HCT116 (cell line): Measurements from ENCODE around the gene OGG1. TPM values are rescaled to one million over a fixed set of nuclear protein-coding genes. Genes with fewer than 3 reads are reported as not detected.

Experiments
- ATAC-seq: fragments of 200-7000 bp; cut with Tn5 transposase; 2 replicates; pipeline ENCODE4 v1.9.1; 2020; ENCODE audit warnings: mild to moderate bottlenecking, moderate library complexity
- BruUV-seq: library from RNA; stranded (reverse); fragments of 400-500 nt; replicated peaks from 2 replicates; lab custom pipeline; 2021; lab: Mats Ljungman, UMichigan
- CTCF ChIA-PET: fragments of 300-600 bp; sonication (Branson Sonifier 250); formaldehyde crosslinking; loops from one replicate; lab custom pipeline; 2021; ENCODE audit warnings: antibody characterized with exemption; lab: Charles Lee
- POLR2A ChIA-PET: fragments of 300-600, 350-600 bp; sonication (Branson Sonifier 250); formaldehyde crosslinking; loops from one replicate; lab custom pipeline; 2021; ENCODE audit warnings: antibody characterized with exemption; lab: Charles Lee
- RAD21 ChIA-PET, 2 experiments: fragments of 300-600 bp; sonication (Branson Sonifier 250); formaldehyde crosslinking; loops; one replicate each; lab custom pipeline; 2023; ENCODE audit warnings: low total read pairs in 2 of 2; ENCODE audit not compliant: uncharacterized antibody in 2 of 2, unreplicated experiment in 2 of 2, low non-redundant PET in 1 of 2; lab: Charles Lee
- DNase-seq: peaks from one replicate; pipeline ENCODE4 v3.0.0-alpha.2; 2010; ENCODE audit warnings: low read depth, low spot score
- H2AFZ ChIP-seq: fragments of 200-600 bp; shearing (Covaris generic), sonication (generic); 2 replicates; pipeline ENCODE4 v1.6.1; 2017; ENCODE audit warnings: low read depth, mixed run types, mixed read lengths, antibody characterized with exemption, low read length; ENCODE audit not compliant: poor library complexity, severe bottlenecking
- H3K27ac ChIP-seq: 2 replicates; pipeline ENCODE4 v1.5.1; 2012; ENCODE audit warnings: low read depth, low read length
- H3K27me3 ChIP-seq: fragments of 200-600 bp; sonication (generic); 2 replicates; pipeline ENCODE4 v1.6.1; 2016; ENCODE audit warnings: mixed run types, low read length, mixed read lengths; ENCODE audit not compliant: insufficient read depth
- H3K36me3 ChIP-seq, 2 experiments: fragments of 200-500 bp in 1 of 2; fragments of 200-600 bp in 1 of 2; sonication (Bioruptor generic) in 1 of 2; sonication (generic) in 1 of 2; 2 replicates each; pipeline versions ENCODE4 v1.5.1 to v1.6.1; 2014 to 2016; ENCODE audit warnings: low read length in 2 of 2, inconsistent platforms in 1 of 2, mixed read lengths in 1 of 2, mixed run types in 1 of 2; ENCODE audit not compliant: insufficient read depth in 2 of 2, control insufficient read depth in 1 of 2
- H3K4me1 ChIP-seq, 2 experiments: fragments of 200-600 bp in 1 of 2; sonication (generic) in 1 of 2; 2 replicates each; pipeline versions ENCODE4 v1.5.1 to v1.6.1; 2012 to 2017; ENCODE audit warnings: low read length in 2 of 2, inconsistent platforms in 1 of 2, mild to moderate bottlenecking in 1 of 2, mixed read lengths in 1 of 2, mixed run types in 1 of 2, moderate library complexity in 1 of 2; ENCODE audit not compliant: insufficient read depth in 2 of 2, control insufficient read depth in 1 of 2
- H3K4me2 ChIP-seq: fragments of 200-600 bp; sonication (generic); 2 replicates; pipeline ENCODE4 v1.6.1; 2017; ENCODE audit warnings: mixed run types, low read length, mixed read lengths
- H3K4me3 ChIP-seq, 2 experiments: fragments of 200-600 bp in 1 of 2; sonication (generic) in 1 of 2; replicated peaks in 1 of 2; 2 replicates each; pipeline ENCODE4 v1.5.1; 2011 to 2016; ENCODE audit warnings: low read length in 2 of 2, control low read depth in 1 of 2, low read depth in 1 of 2, mild to moderate bottlenecking in 1 of 2, mixed read lengths in 1 of 2, mixed run types in 1 of 2
- H3K79me2 ChIP-seq: fragments of 200-600 bp; sonication (generic); 2 replicates; pipeline ENCODE4 v1.6.1; 2017; ENCODE audit warnings: mild to moderate bottlenecking, mixed run types, low read length, moderate library complexity, mixed read lengths; ENCODE audit not compliant: insufficient read depth
- H3K9ac ChIP-seq: fragments of 200-600 bp; sonication (generic); 2 replicates; pipeline ENCODE4 v1.6.1; 2016; ENCODE audit warnings: low read length, mixed read lengths
- H3K9me2 ChIP-seq: fragments of 200-600 bp; sonication (generic), shearing (Covaris generic); 2 replicates; pipeline ENCODE4 v1.6.1; 2017; ENCODE audit warnings: mixed run types, mild to moderate bottlenecking, moderate library complexity; ENCODE audit not compliant: insufficient read depth
- H3K9me3 ChIP-seq, 2 experiments: fragments of 200-500 bp in 1 of 2; fragments of 200-600 bp in 1 of 2; sonication (Bioruptor generic) in 1 of 2; sonication (generic) in 1 of 2; 2 replicates each; pipeline ENCODE4 v1.6.1; 2014 to 2017; ENCODE audit warnings: low read length in 2 of 2, mixed read lengths in 2 of 2, inconsistent platforms in 1 of 2, low read depth in 1 of 2, mild to moderate bottlenecking in 1 of 2, mixed run types in 1 of 2, moderate library complexity in 1 of 2; ENCODE audit not compliant: control insufficient read depth in 1 of 2, insufficient read depth in 1 of 2
- H4K20me1 ChIP-seq: fragments of 200-600 bp; sonication (generic), shearing (Covaris generic); 2 replicates; pipeline ENCODE4 v1.6.1; 2017; ENCODE audit warnings: mixed run types, mild to moderate bottlenecking, moderate library complexity; ENCODE audit not compliant: insufficient read depth
- CBX3 ChIP-seq: IDR thresholded peaks from 2 replicates; pipeline ENCODE4 v1.6.1; 2012; ENCODE audit warnings: low read depth
- CEBPB ChIP-seq: IDR thresholded peaks from 2 replicates; pipeline ENCODE4 v1.6.1; 2012; ENCODE audit warnings: low read depth
- EGR1 ChIP-seq: IDR thresholded peaks from 2 replicates; pipeline ENCODE4 v1.6.1; 2012; ENCODE audit warnings: low read depth
- ELF1 ChIP-seq: IDR thresholded peaks from 2 replicates; pipeline ENCODE4 v1.6.1; 2012; ENCODE audit warnings: low read depth, borderline replicate concordance
- POLR2A ChIP-seq: IDR thresholded peaks from 2 replicates; pipeline ENCODE4 v1.7.0; 2011; ENCODE audit warnings: borderline replicate concordance; ENCODE audit not compliant: insufficient read depth, insufficient read length; ENCODE audit errors: extremely low read depth
- POLR2AphosphoS5 ChIP-seq: IDR thresholded peaks from 2 replicates; pipeline ENCODE4 v1.6.1; 2011; ENCODE audit warnings: mild to moderate bottlenecking, low read depth, low read length, moderate library complexity
- SIN3A ChIP-seq: IDR thresholded peaks from 2 replicates; pipeline ENCODE4 v1.6.1; 2012; ENCODE audit warnings: low read depth
- SP1 ChIP-seq: IDR thresholded peaks from 2 replicates; pipeline ENCODE4 v1.6.1; 2012; ENCODE audit warnings: low read depth
- SRF ChIP-seq: IDR thresholded peaks from 2 replicates; pipeline ENCODE4 v1.6.1; 2012; ENCODE audit warnings: low read depth
- ZBTB33 ChIP-seq: IDR thresholded peaks from 2 replicates; pipeline ENCODE4 v1.6.1; 2011; ENCODE audit warnings: mild to moderate bottlenecking, low read length, moderate library complexity; ENCODE audit not compliant: insufficient replicate concordance; ENCODE audit errors: extremely low read depth
- ZFX ChIP-seq: fragments of 450-650 bp; IDR thresholded peaks from 2 replicates; pipeline ENCODE4 v1.6.1; 2017
- intact Hi-C: fragments of 100-400 bp; cut with micrococcal nuclease; formaldehyde crosslinking; loops from 2 replicates; pipeline ENCODE4 v1.10.0; 2022
- total RNA-seq: library from RNA; stranded (reverse); gene quantifications from one replicate; pipeline ENCODE4 v1.2.1, GENCODE V29; 2021; ENCODE audit not compliant: unreplicated experiment

OGG1 gene
- total RNA-seq, 1 experiment from 2014 or later = 16.3 TPM

GRCh38 chr3:9791127-9791526, 41.4 kb downstream of the OGG1 start:
- Histone ChIP-seq H3K27me3 (no peaks in the 10 kb centered on the region), H3K27ac (0 out of 2 replicates have a peak overlapping the region, but pooled peaks have one; percentile 82), H3K9me2 (no peaks in the 10 kb centered on the region), H3K36me3 (peaks cover 15 to 17% of the 10 kb centered on the region in 2 experiments; a peak in 2 of 4 replicates), H3K4me3 (peak overlapping the region; percentile 81 to 87; a peak in 3 of 4 replicates), H3K9me3 (no peaks in the 10 kb centered on the region), H2AFZ (no peak overlapping the region), H4K20me1 (no peaks in the 10 kb centered on the region), H3K4me1 (peaks cover 0 to 18% of the 10 kb centered on the region in 2 experiments; a peak in 3 of 4 replicates), H3K4me2 (peak overlapping the region; percentile 93), H3K79me2 (peaks cover 41% of the 10 kb centered on the region), H3K9ac (peak overlapping the region; percentile 97; the same call in 1 of the 2 replicates)
- ChIA-PET RAD21 (no interaction called here), POLR2A (no interaction called here), CTCF (no interaction called here)
- intact Hi-C loops = no loop called here
- ATAC-seq (no peak), DNase-seq (no peak)
- BruUV-seq = no TSS peak
- TF ChIP-seq EGR1 (no peak), POLR2AphosphoS5 (no peak), SP1 (no peak), ZBTB33 (no peak), POLR2A (no peak)

- RAD21 ChIA-PET = no interaction called here
- no peak overlapping the region for H2AFZ ChIP-seq
- BruUV-seq = TSS peak; percentile 73
These were observed 42.1 kb downstream of the OGG1 start for GRCh38 chr3:9791790-9792404.

More at GRCh38 chr3:9791790-9792404, 42.1 kb downstream of the OGG1 start:
- no peak for DNase-seq
- Histone ChIP-seq H3K4me2 (peak overlapping the region; percentile 93), H3K27me3 (no peaks in the 10 kb centered on the region), H3K9ac (peak overlapping the region; percentile 97), H4K20me1 (no peaks in the 10 kb centered on the region), H3K36me3 (peaks cover 10 to 19% of the 10 kb centered on the region in 2 experiments; a peak in 2 of 4 replicates), H3K79me2 (peaks cover 47% of the 10 kb centered on the region), H3K4me3 (peak overlapping the region; percentile 81 to 87), H3K9me2 (no peaks in the 10 kb centered on the region), H3K27ac (peak overlapping the region; percentile 82), H3K9me3 (no peaks in the 10 kb centered on the region), H3K4me1 (peaks cover 0 to 18% of the 10 kb centered on the region in 2 experiments; a peak in 3 of 4 replicates)
- no peak for TF ChIP-seq POLR2AphosphoS5
- peak; percentile 27; the same call in 1 of the 2 replicates for TF ChIP-seq ZFX
- TF ChIP-seq ELF1 = no peak
- TF ChIP-seq ZBTB33 = no peak
- TF ChIP-seq SIN3A = peak; percentile 58; the same call in 1 of the 2 replicates
- TF ChIP-seq SRF = no peak
- no peak for TF ChIP-seq CBX3
- no peak for TF ChIP-seq CEBPB
- no peak for TF ChIP-seq SP1
- POLR2A ChIA-PET = interaction anchor here (0.8 to 1.2 kb wide), 2 partner anchors 15 to 73 kb away, joined by 3 to 5 read pairs; no protein-coding TSS in a partner anchor
- intact Hi-C loops = loop anchor here (2.0 kb wide), 1 partner anchor 61 kb away; the partner anchor contains the start of gene BRPF1
- CTCF ChIA-PET = interaction anchor here (0.9 to 1.3 kb wide), 4 partner anchors 9 to 288 kb away, joined by 3 to 5 read pairs (median 4); no protein-coding TSS in a partner anchor
- no peak for ATAC-seq
